NT2/D1 (cell line): ENCODE results near the gene ATF7IP2.

Experiments
- SUZ12 ChIP-seq: IDR thresholded peaks from 2 replicates; pipeline ENCODE4 v1.6.1; 2011; ENCODE audit not compliant: insufficient read length, insufficient read depth; ENCODE audit errors: extremely low read depth
- YY1 ChIP-seq: IDR thresholded peaks from 2 replicates; pipeline ENCODE4 v1.6.1; 2011; ENCODE audit not compliant: insufficient read length, insufficient read depth
- ZNF274 ChIP-seq: IDR thresholded peaks from 2 replicates; pipeline ENCODE4 v1.6.1; 2011; ENCODE audit warnings: mild to moderate bottlenecking, low read depth, low read length

GRCh38 chr16:10453159-10453510 lies 67.3 kb downstream of the ATF7IP2 start:
- TF ChIP-seq ZNF274 (no peak), YY1 (no peak), SUZ12 (no peak)
